ENCODE data around the gene PEPD.

DNA sequence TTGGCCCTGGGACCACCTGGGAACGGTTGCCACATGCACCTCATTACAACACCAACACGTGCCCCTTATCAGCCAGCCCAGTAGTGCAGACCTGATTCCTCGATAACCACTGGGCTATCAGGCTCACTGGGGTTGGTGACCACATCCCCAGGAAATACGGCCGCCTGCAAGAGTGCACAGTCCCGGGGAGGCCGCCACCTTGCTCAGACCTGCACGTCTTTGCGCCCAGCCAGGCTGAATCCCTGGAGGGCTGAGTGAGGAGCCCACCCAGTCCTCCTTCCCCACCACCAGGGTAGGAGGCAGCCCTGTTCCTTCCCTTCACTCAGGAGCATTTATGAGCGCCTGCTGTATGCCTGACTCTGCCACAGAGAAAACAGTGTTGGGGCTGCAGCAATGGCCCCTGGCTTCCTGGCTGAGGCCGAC is 80.3 kb downstream of the PEPD start:
- TF ChIP-seq POLR2A (IDR thresholded peaks at IDR 0.05), result no peak
- TF ChIP-seq, protein P1, sequence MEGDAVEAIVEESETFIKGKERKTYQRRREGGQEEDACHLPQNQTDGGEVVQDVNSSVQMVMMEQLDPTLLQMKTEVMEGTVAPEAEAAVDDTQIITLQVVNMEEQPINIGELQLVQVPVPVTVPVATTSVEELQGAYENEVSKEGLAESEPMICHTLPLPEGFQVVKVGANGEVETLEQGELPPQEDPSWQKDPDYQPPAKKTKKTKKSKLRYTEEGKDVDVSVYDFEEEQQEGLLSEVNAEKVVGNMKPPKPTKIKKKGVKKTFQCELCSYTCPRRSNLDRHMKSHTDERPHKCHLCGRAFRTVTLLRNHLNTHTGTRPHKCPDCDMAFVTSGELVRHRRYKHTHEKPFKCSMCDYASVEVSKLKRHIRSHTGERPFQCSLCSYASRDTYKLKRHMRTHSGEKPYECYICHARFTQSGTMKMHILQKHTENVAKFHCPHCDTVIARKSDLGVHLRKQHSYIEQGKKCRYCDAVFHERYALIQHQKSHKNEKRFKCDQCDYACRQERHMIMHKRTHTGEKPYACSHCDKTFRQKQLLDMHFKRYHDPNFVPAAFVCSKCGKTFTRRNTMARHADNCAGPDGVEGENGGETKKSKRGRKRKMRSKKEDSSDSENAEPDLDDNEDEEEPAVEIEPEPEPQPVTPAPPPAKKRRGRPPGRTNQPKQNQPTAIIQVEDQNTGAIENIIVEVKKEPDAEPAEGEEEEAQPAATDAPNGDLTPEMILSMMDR (IDR thresholded peaks at IDR 0.05), result no peak
